IPS-11a (cell line): Measurements from ENCODE around the gene PMS1.
"Not testable (repeated sequence)": the region's sequence is repeated elsewhere in the genome, so short reads cannot be mapped to it uniquely, and the experiment has no call there.

Experiments used
- H3K4me3 ChIP-seq: one replicate; pipeline ENCODE4 v1.5.1; 2013; ENCODE audit warnings: low read depth, low read length, control low read depth

PMS1 gene

GRCh38 chr2:189783927-189784867 is at the start of gene PMS1, which contains the start of gene ORMDL1:
Gene PMS1 (plus strand): TSS chr2:189784450. CDS start chr2:189791810, 7,360 bp downstream.
Gene ORMDL1 (minus strand): TSS chr2:189784339. CDS start chr2:189782595, 1,744 bp downstream.
- H3K4me3 ChIP-seq: peak within 1 kb of the TSS; percentile 91

GRCh38 chr2:189751080-189751658 is 33.1 kb upstream of the PMS1 start:
- no peak overlapping the region for H3K4me3 ChIP-seq

- H3K4me3 ChIP-seq: no peak overlapping the region
Measured at GRCh38 chr2:189756311-189756952, 27.8 kb upstream of the PMS1 start.

GRCh38 chr2:189760154-189760553 is 24.1 kb upstream of the PMS1 start:
- H3K4me3 ChIP-seq: not testable (repeated sequence)

- peak overlapping the region; percentile 85 for H3K4me3 ChIP-seq
Measured at GRCh38 chr2:189762229-189762550, 22.1 kb upstream of the PMS1 start.

GRCh38 chr2:189762551-189763298 is 21.5 kb upstream of the PMS1 start, which contains the start of gene OSGEPL1:
Gene OSGEPL1 (minus strand): TSS chr2:189762792. CDS start chr2:189761640, 1,152 bp downstream.
- H3K4me3 ChIP-seq: peak within 1 kb of the TSS; percentile 85

GRCh38 chr2:189763908-189764661 is 20.2 kb upstream of the PMS1 start:
- no peak overlapping the region for H3K4me3 ChIP-seq

GRCh38 chr2:189770590-189771322 is 13.5 kb upstream of the PMS1 start:
- H3K4me3 ChIP-seq: no peak overlapping the region

- no peak overlapping the region for H3K4me3 ChIP-seq
Measured at GRCh38 chr2:189772212-189772611, 12.0 kb upstream of the PMS1 start.

- no peak overlapping the region for H3K4me3 ChIP-seq
Measured at GRCh38 chr2:189782221-189782671, 2.0 kb upstream of the PMS1 start.

- H3K4me3 ChIP-seq: peak overlapping the region; percentile 91
Measured at GRCh38 chr2:189783451-189783926, 761 bp upstream of the PMS1 start.

- no peak overlapping the region for H3K4me3 ChIP-seq
Measured at GRCh38 chr2:189791338-189792042, 7.2 kb downstream of the PMS1 start.

- no peak overlapping the region for H3K4me3 ChIP-seq
Measured at GRCh38 chr2:189794310-189794709, 10.1 kb downstream of the PMS1 start.

GRCh38 chr2:189797902-189798301 is 13.7 kb downstream of the PMS1 start:
- H3K4me3 ChIP-seq: no peak overlapping the region

- no peak overlapping the region for H3K4me3 ChIP-seq
Measured at GRCh38 chr2:189798312-189799029, 14.2 kb downstream of the PMS1 start.

- no peak overlapping the region for H3K4me3 ChIP-seq
Measured at GRCh38 chr2:189799030-189799331, 14.7 kb downstream of the PMS1 start.

- H3K4me3 ChIP-seq: no peak overlapping the region
Measured at GRCh38 chr2:189799531-189799930, 15.3 kb downstream of the PMS1 start.

- no peak overlapping the region for H3K4me3 ChIP-seq
Measured at GRCh38 chr2:189802396-189802912, 18.2 kb downstream of the PMS1 start.
